ENCODE measurements around the gene PAN3. TPM values are rescaled to one million over a fixed set of nuclear protein-coding genes. Genes with fewer than 3 reads are reported as not detected.
A peak's percentile ranks its signal among the peaks of the same experiment; 100 is the strongest.

Gene PAN3
- total RNA-seq, 1 donor from 2014 or later = 36.1 TPM

DNA sequence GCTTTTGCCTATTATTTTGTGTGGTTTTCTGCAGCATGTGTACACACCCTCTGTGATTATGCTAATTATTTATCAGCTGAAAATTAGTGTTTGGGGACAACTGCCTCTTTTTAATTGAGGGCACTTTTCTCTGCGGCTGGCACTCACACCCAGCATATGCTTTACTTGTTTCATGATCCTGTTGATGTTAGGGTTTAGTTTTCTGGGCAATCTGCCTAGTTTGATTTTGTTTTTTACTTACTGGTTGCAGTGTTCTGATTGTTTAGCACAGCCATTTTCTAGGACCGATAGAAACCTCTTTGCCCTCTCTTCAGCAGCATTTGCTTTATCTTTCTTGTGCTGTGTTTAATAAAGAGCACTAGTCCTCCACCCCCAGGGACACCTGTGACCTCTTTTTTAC, 161.6 kb downstream of the PAN3 start:
- TF ChIP-seq POLR2AphosphoS5 (IDR thresholded peaks at IDR 0.05; ENCODE audit: insufficient read depth in 1 of 2, low read depth in 1 of 2) (no peak), POLR2A (IDR thresholded peaks at IDR 0.05) (no peak)
- TF ChIP-seq, protein P1, sequence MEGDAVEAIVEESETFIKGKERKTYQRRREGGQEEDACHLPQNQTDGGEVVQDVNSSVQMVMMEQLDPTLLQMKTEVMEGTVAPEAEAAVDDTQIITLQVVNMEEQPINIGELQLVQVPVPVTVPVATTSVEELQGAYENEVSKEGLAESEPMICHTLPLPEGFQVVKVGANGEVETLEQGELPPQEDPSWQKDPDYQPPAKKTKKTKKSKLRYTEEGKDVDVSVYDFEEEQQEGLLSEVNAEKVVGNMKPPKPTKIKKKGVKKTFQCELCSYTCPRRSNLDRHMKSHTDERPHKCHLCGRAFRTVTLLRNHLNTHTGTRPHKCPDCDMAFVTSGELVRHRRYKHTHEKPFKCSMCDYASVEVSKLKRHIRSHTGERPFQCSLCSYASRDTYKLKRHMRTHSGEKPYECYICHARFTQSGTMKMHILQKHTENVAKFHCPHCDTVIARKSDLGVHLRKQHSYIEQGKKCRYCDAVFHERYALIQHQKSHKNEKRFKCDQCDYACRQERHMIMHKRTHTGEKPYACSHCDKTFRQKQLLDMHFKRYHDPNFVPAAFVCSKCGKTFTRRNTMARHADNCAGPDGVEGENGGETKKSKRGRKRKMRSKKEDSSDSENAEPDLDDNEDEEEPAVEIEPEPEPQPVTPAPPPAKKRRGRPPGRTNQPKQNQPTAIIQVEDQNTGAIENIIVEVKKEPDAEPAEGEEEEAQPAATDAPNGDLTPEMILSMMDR (IDR thresholded peaks at IDR 0.05) = no peak
- no peaks in the 10 kb centered on the region for H3K9me3 ChIP-seq
- intact Hi-C loops (cut with DNase I) = no loop called here
- H3K27ac ChIP-seq = no peak overlapping the region
- no peak for DNase-seq (ENCODE audit: extremely low spot score in 2 of 2)
- H3K27me3 ChIP-seq = no peaks in the 10 kb centered on the region
- H3K4me3 ChIP-seq = no peak overlapping the region
- H3K36me3 ChIP-seq = peaks cover 0 to 2% of the 10 kb centered on the region in 2 donors
- H3K4me1 ChIP-seq = no peaks in the 10 kb centered on the region

DNA sequence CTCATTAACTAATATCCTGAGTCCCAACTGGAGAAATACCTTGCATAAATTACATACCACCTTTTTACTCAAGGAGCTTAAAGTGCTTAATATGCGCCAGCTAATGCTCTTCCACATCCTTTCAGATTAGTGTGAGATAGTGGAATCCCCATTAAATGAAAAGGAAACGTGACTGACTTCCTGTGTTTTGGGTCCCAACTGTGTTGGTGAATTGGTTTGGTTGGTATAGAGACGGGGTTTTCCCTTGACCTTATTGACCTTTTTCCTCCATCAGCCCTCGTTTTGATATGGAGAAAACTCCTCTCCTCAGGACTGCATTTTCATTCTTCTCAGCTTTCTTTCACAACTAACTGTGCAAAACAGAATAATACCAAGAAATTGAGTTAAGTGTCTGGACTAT, 163.5 kb downstream of the PAN3 start:
- intact Hi-C loops (cut with DNase I) = no loop called here
- Histone ChIP-seq H3K4me3 (no peak overlapping the region), H3K36me3 (no peaks in the 10 kb centered on the region), H3K27me3 (no peaks in the 10 kb centered on the region), H3K4me1 (no peaks in the 10 kb centered on the region), H3K9me3 (no peaks in the 10 kb centered on the region), H3K27ac (no peak overlapping the region)
- DNase-seq (ENCODE audit: extremely low spot score in 2 of 2) = no peak
- TF ChIP-seq POLR2AphosphoS5 (IDR thresholded peaks at IDR 0.05; ENCODE audit: insufficient read depth in 1 of 2, low read depth in 1 of 2) (no peak), POLR2A (IDR thresholded peaks at IDR 0.05) (no peak)
- TF ChIP-seq, protein P1 (IDR thresholded peaks at IDR 0.05) = no peak

DNA sequence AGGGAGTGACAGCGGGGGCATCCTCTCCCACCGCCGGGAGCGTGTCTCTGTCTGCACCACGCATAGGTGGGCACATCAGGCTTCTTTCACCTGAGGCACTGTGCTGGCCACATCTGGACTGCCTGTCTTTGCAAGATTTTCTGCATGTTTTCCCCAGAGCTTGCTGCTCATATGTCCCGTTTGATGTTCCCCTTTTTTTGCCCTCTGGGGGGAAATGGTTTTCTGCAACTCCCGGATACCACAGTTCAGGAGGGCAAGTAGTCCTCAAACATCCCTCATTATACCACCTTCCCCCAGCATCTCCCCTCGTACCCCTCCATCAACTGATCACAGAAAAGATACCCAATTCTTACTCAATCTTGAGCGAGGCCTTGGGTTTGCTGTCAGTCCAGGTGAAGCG, 168.0 kb downstream of the PAN3 start:
- intact Hi-C loops (cut with DNase I) = no loop called here

DNA sequence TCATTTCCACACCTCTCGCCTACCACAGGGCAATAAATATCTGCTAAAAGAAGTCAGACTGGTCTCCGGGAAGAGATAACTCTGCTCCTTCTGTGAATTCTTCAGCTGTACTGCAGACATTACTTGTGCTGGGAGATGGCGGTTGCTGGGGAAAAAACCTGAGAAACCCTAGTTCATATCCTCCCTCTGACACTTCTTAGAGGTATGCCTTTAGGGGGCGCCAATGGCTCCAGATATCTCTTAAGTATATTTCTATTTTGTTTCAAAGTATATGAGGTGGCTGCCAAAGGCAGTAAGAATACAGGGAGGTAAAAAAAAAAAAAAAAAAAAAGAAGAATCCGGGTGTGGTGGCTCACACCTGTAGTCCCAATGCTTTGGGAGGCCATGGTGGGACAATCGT, 175.2 kb downstream of the PAN3 start:
- Histone ChIP-seq H3K36me3 (no peaks in the 10 kb centered on the region), H3K27me3 (no peaks in the 10 kb centered on the region), H3K27ac (no peak overlapping the region), H3K4me1 (no peaks in the 10 kb centered on the region), H3K9me3 (no peaks in the 10 kb centered on the region), H3K4me3 (no peak overlapping the region)
- DNase-seq (ENCODE audit: extremely low spot score in 2 of 2) = no peak
- TF ChIP-seq, protein P1 (IDR thresholded peaks at IDR 0.05) = no peak
- no peak for TF ChIP-seq POLR2A (IDR thresholded peaks at IDR 0.05)
- no peak for TF ChIP-seq POLR2AphosphoS5 (IDR thresholded peaks at IDR 0.05; ENCODE audit: insufficient read depth in 1 of 2, low read depth in 1 of 2)
- intact Hi-C loops (cut with DNase I) = no loop called here

More for the DNA sequence above, 168.0 kb downstream of the PAN3 start:
- Histone ChIP-seq H3K36me3 (no peaks in the 10 kb centered on the region), H3K4me3 (no peak overlapping the region), H3K27ac (no peak overlapping the region), H3K27me3 (no peaks in the 10 kb centered on the region), H3K9me3 (no peaks in the 10 kb centered on the region), H3K4me1 (no peaks in the 10 kb centered on the region)
- peak in 1 of 2 donors; percentile 87 for DNase-seq (ENCODE audit: extremely low spot score in 2 of 2)
- TF ChIP-seq, protein P1 (IDR thresholded peaks at IDR 0.05) = no peak
- no peak for TF ChIP-seq POLR2A (IDR thresholded peaks at IDR 0.05)
- TF ChIP-seq POLR2AphosphoS5 (IDR thresholded peaks at IDR 0.05; ENCODE audit: insufficient read depth in 1 of 2, low read depth in 1 of 2) = no peak

DNA sequence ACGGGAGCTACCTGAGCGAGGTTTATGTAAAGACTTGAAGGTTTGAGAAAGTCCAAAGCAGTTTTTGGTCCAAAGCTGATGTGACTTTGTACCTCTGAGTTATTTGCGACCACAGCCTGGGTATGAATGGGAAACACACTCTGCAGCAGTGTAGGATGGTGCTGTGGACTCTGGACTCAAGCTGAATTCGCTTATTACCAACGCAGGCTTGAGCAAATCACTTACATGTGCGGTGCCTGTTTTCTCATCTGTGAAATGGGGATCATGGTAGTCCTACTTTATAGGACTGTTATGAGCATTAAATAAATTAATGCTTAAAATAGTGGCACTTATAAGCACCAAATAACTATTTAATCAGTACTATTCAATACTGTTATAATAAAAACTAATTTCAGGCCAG, 176.5 kb downstream of the PAN3 start:
- H3K4me1 ChIP-seq = no peaks in the 10 kb centered on the region
- no peaks in the 10 kb centered on the region for H3K27me3 ChIP-seq
- no peaks in the 10 kb centered on the region for H3K36me3 ChIP-seq
- intact Hi-C loops (cut with DNase I) = no loop called here
- no peak overlapping the region for H3K4me3 ChIP-seq
- H3K9me3 ChIP-seq = no peaks in the 10 kb centered on the region
- H3K27ac ChIP-seq = no peak overlapping the region
- TF ChIP-seq, protein P1 (IDR thresholded peaks at IDR 0.05) = no peak
- no peak for TF ChIP-seq POLR2A (IDR thresholded peaks at IDR 0.05)
- no peak for TF ChIP-seq POLR2AphosphoS5 (IDR thresholded peaks at IDR 0.05; ENCODE audit: insufficient read depth in 1 of 2, low read depth in 1 of 2)
- DNase-seq (ENCODE audit: extremely low spot score in 2 of 2) = no peak
